Hepatocyte (in vitro differentiated cells): Measurements from ENCODE around the gene AP2S1. TPM values are rescaled to one million over a fixed set of nuclear protein-coding genes. Genes with fewer than 3 reads are reported as not detected.
A peak's percentile ranks its signal among the peaks of the same experiment; 100 is the strongest.

Experiments
- DNase-seq: peaks from one replicate; pipeline ENCODE4 v3.0.0-alpha.2; 2016; ENCODE audit warnings: low spot score
- H2AFZ ChIP-seq: fragments of 200-600 bp; sonication (generic); 2 replicates; pipeline ENCODE4 v1.6.0; 2016; ENCODE audit warnings: antibody characterized with exemption, mild to moderate bottlenecking
- H3K27ac ChIP-seq: fragments of 200-600 bp; sonication (generic); 2 replicates; pipeline ENCODE4 v1.5.1; 2016; ENCODE audit warnings: mild to moderate bottlenecking
- H3K27me3 ChIP-seq: fragments of 200-600 bp; sonication (generic); 2 replicates; pipeline ENCODE4 v1.6.1; 2016
- H3K36me3 ChIP-seq: fragments of 200-600 bp; sonication (generic); replicated peaks from 2 replicates; pipeline ENCODE4 v1.5.1; 2016; ENCODE audit warnings: low read depth; ENCODE audit not compliant: insufficient read depth
- H3K4me1 ChIP-seq: fragments of 200-600 bp; sonication (generic); 2 replicates; pipeline ENCODE4 v1.5.1; 2016; ENCODE audit warnings: mild to moderate bottlenecking, moderate library complexity; ENCODE audit not compliant: insufficient read depth
- H3K4me2 ChIP-seq: fragments of 200-600 bp; sonication (generic); 2 replicates; pipeline ENCODE4 v1.6.0; 2016
- H3K4me3 ChIP-seq: fragments of 200-600 bp; sonication (generic); 2 replicates; pipeline ENCODE4 v1.5.1; 2016; ENCODE audit warnings: mild to moderate bottlenecking
- H3K79me2 ChIP-seq: fragments of 200-600 bp; sonication (generic); 2 replicates; pipeline ENCODE4 v1.6.0; 2017; ENCODE audit warnings: mild to moderate bottlenecking
- H3K9me2 ChIP-seq: fragments of 200-600 bp; sonication (generic); replicated peaks from 2 replicates; pipeline ENCODE4 v1.6.0; 2017; ENCODE audit warnings: mild to moderate bottlenecking; ENCODE audit not compliant: insufficient read depth
- H3K9me3 ChIP-seq: fragments of 200-600 bp; sonication (generic); 2 replicates; pipeline ENCODE4 v1.5.1; 2016; ENCODE audit warnings: low read depth, mild to moderate bottlenecking
- H4K20me1 ChIP-seq: fragments of 200-600 bp; sonication (generic); 2 replicates; pipeline ENCODE4 v1.6.0; 2016; ENCODE audit warnings: mild to moderate bottlenecking; ENCODE audit not compliant: insufficient read depth, poor library complexity, severe bottlenecking
- CTCF ChIP-seq: fragments of 200-600 bp; sonication (generic); IDR thresholded peaks from 2 replicates; pipeline ENCODE4 v1.5.1; 2016; ENCODE audit warnings: antibody characterized with exemption, mild to moderate bottlenecking; ENCODE audit not compliant: poor library complexity
- EZH2 ChIP-seq: fragments of 200-600 bp; sonication (generic); IDR thresholded peaks from 2 replicates; pipeline ENCODE4 v1.6.1; 2016; ENCODE audit warnings: antibody characterized with exemption, mild to moderate bottlenecking, borderline replicate concordance
- EZH2phosphoT487 ChIP-seq: fragments of 200-600 bp; sonication (generic); IDR thresholded peaks from one replicate; pipeline ENCODE4 v1.6.1; 2018; ENCODE audit warnings: antibody characterized with exemption, mild to moderate bottlenecking, low read depth, moderate library complexity; ENCODE audit not compliant: unreplicated experiment, severe bottlenecking
- WGBS: methylation state at CpG from one replicate; pipeline ENCODE4 v1.1.6; 2016; ENCODE audit warnings: low lambda C conversion rate; ENCODE audit errors: missing lambda C conversion rate; 5-methylcytosine and 5-hydroxymethylcytosine counted together
- polyA plus RNA-seq: library from polyadenylated mRNA; unstranded; fragments of >200 nt; fragmentation: Nextera tagmentation; extraction: Ambion mirVana; gene quantifications from 2 replicates; pipeline ENCODE4 v1.2.1, GENCODE V29; 2016
- total RNA-seq: library from RNA; depleted of rRNA; stranded (reverse); fragments of >200 nt; gene quantifications from 2 replicates; pipeline ENCODE4 v1.2.3, GENCODE V29; 2014

AP2S1 gene
- total and polyA plus RNA-seq, 2 experiments from 2014 or later: 109 to 349 TPM

- WGBS: 81% methylated on average over 18 of the region's 18 CpGs
- Histone ChIP-seq H3K4me3 (no peak overlapping the region), H3K9me3 (no peaks in the 10 kb centered on the region), H2AFZ (peak overlapping the region; percentile 25), H3K9me2 (no peaks in the 10 kb centered on the region), H3K4me1 (peaks cover 23% of the 10 kb centered on the region), H3K79me2 (no peaks in the 10 kb centered on the region), H3K36me3 (no peaks in the 10 kb centered on the region), H3K27me3 (no peaks in the 10 kb centered on the region), H4K20me1 (no peaks in the 10 kb centered on the region), H3K4me2 (peak overlapping the region; percentile 5), H3K27ac (peak overlapping the region; percentile 68)
- peak; percentile 24 for DNase-seq
- TF ChIP-seq CTCF (no peak), EZH2 (no peak), EZH2phosphoT487 (no peak)
Observed at GRCh38 chr19:46821512-46822409, 28.9 kb downstream of the AP2S1 start.

- Histone ChIP-seq H3K79me2 (no peaks in the 10 kb centered on the region), H3K27ac (no peak overlapping the region), H4K20me1 (no peaks in the 10 kb centered on the region), H3K9me3 (no peaks in the 10 kb centered on the region), H3K4me3 (no peak overlapping the region), H3K4me2 (no peak overlapping the region), H2AFZ (no peak overlapping the region), H3K27me3 (no peaks in the 10 kb centered on the region), H3K9me2 (no peaks in the 10 kb centered on the region), H3K4me1 (peaks cover 26% of the 10 kb centered on the region), H3K36me3 (no peaks in the 10 kb centered on the region)
- WGBS: 96% methylated on average over 2 of the region's 2 CpGs
- TF ChIP-seq CTCF (no peak), EZH2phosphoT487 (no peak), EZH2 (no peak)
- no peak for DNase-seq
Observed at GRCh38 chr19:46818812-46819211, 31.8 kb downstream of the AP2S1 start.

GRCh38 chr19:46815833-46816627 is 34.6 kb downstream of the AP2S1 start:
- H3K9me3 ChIP-seq: no peaks in the 10 kb centered on the region
- TF ChIP-seq EZH2phosphoT487 (no peak), EZH2 (no peak)

More at GRCh38 chr19:46815833-46816627, 34.6 kb downstream of the AP2S1 start:
- no peak overlapping the region for H3K27ac ChIP-seq
- H3K27me3 ChIP-seq: no peaks in the 10 kb centered on the region
- H3K36me3 ChIP-seq: no peaks in the 10 kb centered on the region
- DNase-seq: no peak
- H3K4me2 ChIP-seq: no peak overlapping the region
- H3K9me2 ChIP-seq: no peaks in the 10 kb centered on the region
- 84% methylated on average over 18 of the region's 18 CpGs for WGBS
- H3K4me1 ChIP-seq: peaks cover 9% of the 10 kb centered on the region
- no peak overlapping the region for H3K4me3 ChIP-seq
- H3K79me2 ChIP-seq: no peaks in the 10 kb centered on the region
- no peaks in the 10 kb centered on the region for H4K20me1 ChIP-seq
- no peak overlapping the region for H2AFZ ChIP-seq
